GM23338 (cell line): ENCODE measurements around the gene SLC8A3. TPM values are rescaled to one million over a fixed set of nuclear protein-coding genes. Genes with fewer than 3 reads are reported as not detected.

Experiments
- ATAC-seq: fragments of 200-7000 bp; cut with Tn5 transposase; 3 replicates; pipeline ENCODE4 v1.9.1; 2020
- DNase-seq: peaks from one replicate; pipeline ENCODE4 v3.0.0-alpha.2; 2015; ENCODE audit warnings: low spot score
- H2AFZ ChIP-seq: fragments of 200-600 bp; sonication (generic); 2 replicates; pipeline ENCODE4 v1.8.0; 2016; ENCODE audit warnings: antibody characterized with exemption, mild to moderate bottlenecking, moderate library complexity
- H3F3A ChIP-seq: fragments of 200-600 bp; sonication (generic); replicated peaks from 2 replicates; pipeline ENCODE4 v1.8.0; 2017; ENCODE audit warnings: antibody characterized with exemption, mixed run types, low read depth
- H3K27ac ChIP-seq: fragments of 200-600 bp; sonication (generic); 2 replicates; pipeline ENCODE4 v1.6.1; 2016; ENCODE audit warnings: low read depth
- H3K27me3 ChIP-seq: fragments of 200-600 bp; sonication (generic); 2 replicates; pipeline ENCODE4 v1.8.0; 2016; ENCODE audit warnings: mild to moderate bottlenecking, mixed run types, moderate library complexity; ENCODE audit not compliant: insufficient read depth
- H3K36me3 ChIP-seq: fragments of 200-600 bp; sonication (generic); 2 replicates; pipeline ENCODE4 v1.8.0; 2016; ENCODE audit warnings: mild to moderate bottlenecking; ENCODE audit not compliant: insufficient read depth
- H3K4me1 ChIP-seq: fragments of 200-600 bp; sonication (generic); 2 replicates; pipeline ENCODE4 v1.8.0; 2016; ENCODE audit warnings: mild to moderate bottlenecking, moderate library complexity; ENCODE audit not compliant: insufficient read depth
- H3K4me2 ChIP-seq: fragments of 200-600 bp; sonication (generic); 2 replicates; pipeline ENCODE4 v1.7.1; 2017; ENCODE audit warnings: mixed run types
- H3K4me3 ChIP-seq: fragments of 200-600 bp; sonication (generic); 2 replicates; pipeline ENCODE4 v1.6.1; 2016; ENCODE audit warnings: mixed run types
- H3K79me2 ChIP-seq: fragments of 200-600 bp; sonication (generic); replicated peaks from 2 replicates; pipeline ENCODE4 v1.8.0; 2017; ENCODE audit warnings: mild to moderate bottlenecking; ENCODE audit not compliant: insufficient read depth
- H3K9me2 ChIP-seq: fragments of 200-600 bp; sonication (generic); 2 replicates; pipeline ENCODE4 v1.8.0; 2017; ENCODE audit not compliant: insufficient read depth
- H4K20me1 ChIP-seq: fragments of 200-600 bp; sonication (generic); replicated peaks from 2 replicates; pipeline ENCODE4 v1.8.0; 2017; ENCODE audit warnings: mild to moderate bottlenecking; ENCODE audit not compliant: insufficient read depth
- H3K27ac Mint-ChIP-seq: 2 replicates; pipeline ENCODE4 v1.8.0; 2020; ENCODE audit warnings: inconsistent platforms, mild to moderate bottlenecking, moderate library complexity, mixed read lengths
- H3K27me3 Mint-ChIP-seq: 3 replicates; pipeline ENCODE4 v1.8.0; 2022; ENCODE audit warnings: low read depth, mild to moderate bottlenecking, moderate library complexity, mixed read lengths, inconsistent platforms; ENCODE audit not compliant: insufficient read depth, poor library complexity
- H3K36me3 Mint-ChIP-seq: 3 replicates; pipeline ENCODE4 v1.8.0; 2021; ENCODE audit warnings: low read depth, mild to moderate bottlenecking, inconsistent platforms, moderate library complexity, mixed read lengths
- H3K4me1 Mint-ChIP-seq: 3 replicates; pipeline ENCODE4 v1.8.0; 2020; ENCODE audit warnings: mild to moderate bottlenecking, inconsistent platforms, mixed read lengths
- H3K4me3 Mint-ChIP-seq: 3 replicates; pipeline ENCODE4 v1.8.0; 2021; ENCODE audit warnings: moderate library complexity, mild to moderate bottlenecking, inconsistent platforms, mixed read lengths
- H3K9me3 Mint-ChIP-seq: 3 replicates; pipeline ENCODE4 v1.8.0; 2020; ENCODE audit warnings: moderate library complexity, mild to moderate bottlenecking, inconsistent platforms, mixed read lengths
- ZNF114 ChIP-seq: fragments of 250-450 bp; sonication (Bioruptor Pico); IDR thresholded peaks from 2 replicates; pipeline ENCODE4 v1.5.0; 2020; ENCODE audit warnings: mild to moderate bottlenecking, moderate library complexity
- polyA plus RNA-seq: library from polyadenylated mRNA; unstranded; fragments of >200 nt; fragmentation: Nextera tagmentation; extraction: Ambion mirVana; gene quantifications from 2 replicates; pipeline ENCODE4 v1.2.1, GENCODE V29; 2016
- total RNA-seq: library from RNA; depleted of rRNA; stranded (reverse); fragments of >200 nt; shearing (Covaris generic); gene quantifications from 2 replicates; pipeline ENCODE4 v1.2.3, GENCODE V29; 2014
- TF ChIP-seq, protein P1 (sequence below): IDR thresholded peaks from 2 replicates; pipeline ENCODE4 v1.6.1; 2016; ENCODE audit warnings: antibody characterized with exemption
- TF ChIP-seq, protein P2 (sequence below), 2 experiments: fragments of 200-600 bp in 1 of 2; sonication (generic) in 1 of 2; conservative IDR thresholded peaks; 2 replicates each; pipeline versions ENCODE4 v1.5.1 to v1.6.1; 2016 to 2017; ENCODE audit warnings: antibody characterized with exemption in 2 of 2, low read depth in 2 of 2, mild to moderate bottlenecking in 2 of 2, moderate library complexity in 1 of 2
- TF ChIP-seq, protein P3 (sequence below): IDR thresholded peaks from one replicate; pipeline ENCODE4 v1.6.1; 2018; ENCODE audit warnings: antibody characterized with exemption; ENCODE audit not compliant: unreplicated experiment
- TF ChIP-seq, protein P4 (sequence below): fragments of 250-450 bp; sonication (Bioruptor Pico); IDR thresholded peaks from 2 replicates; pipeline ENCODE4 v1.5.0; 2020; ENCODE audit warnings: mild to moderate bottlenecking, moderate library complexity

SLC8A3 gene
- total and polyA plus RNA-seq, 2 experiments from 2014 or later: 0.82 to 2.0 TPM

DNA sequence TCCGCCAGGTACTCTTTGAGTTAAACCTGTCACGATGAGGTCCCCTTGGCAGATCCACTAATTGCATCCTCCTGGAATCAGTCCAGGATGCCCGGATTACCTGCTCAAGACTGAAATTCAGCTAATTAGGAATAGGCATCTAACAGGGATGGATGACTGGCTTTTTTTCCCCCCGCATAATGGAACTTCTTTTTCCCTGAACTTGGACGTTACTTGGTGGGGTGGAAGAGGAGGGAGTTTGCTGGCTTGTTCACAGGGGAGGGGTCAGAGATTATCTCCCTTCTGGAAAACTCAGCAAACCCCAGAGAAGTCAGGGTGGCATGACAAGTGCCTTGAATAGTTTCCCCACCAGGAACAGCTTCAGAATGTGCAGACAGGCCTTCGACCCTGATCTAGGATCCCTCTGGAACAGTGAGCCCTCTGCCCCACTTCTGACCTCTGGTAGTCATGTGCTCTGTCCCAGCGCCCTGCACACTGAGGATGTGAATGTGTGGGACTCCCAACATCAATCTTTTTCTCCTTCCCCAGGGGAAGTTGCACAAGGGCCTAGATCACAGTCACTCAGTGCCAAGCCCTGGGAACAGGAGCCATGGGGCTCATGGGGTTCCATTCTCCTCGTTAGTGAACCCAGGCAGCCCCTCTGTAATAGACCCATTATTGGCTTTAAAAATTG is 167.1 kb downstream of the SLC8A3 start (continued):
- TF ChIP-seq, protein P1, sequence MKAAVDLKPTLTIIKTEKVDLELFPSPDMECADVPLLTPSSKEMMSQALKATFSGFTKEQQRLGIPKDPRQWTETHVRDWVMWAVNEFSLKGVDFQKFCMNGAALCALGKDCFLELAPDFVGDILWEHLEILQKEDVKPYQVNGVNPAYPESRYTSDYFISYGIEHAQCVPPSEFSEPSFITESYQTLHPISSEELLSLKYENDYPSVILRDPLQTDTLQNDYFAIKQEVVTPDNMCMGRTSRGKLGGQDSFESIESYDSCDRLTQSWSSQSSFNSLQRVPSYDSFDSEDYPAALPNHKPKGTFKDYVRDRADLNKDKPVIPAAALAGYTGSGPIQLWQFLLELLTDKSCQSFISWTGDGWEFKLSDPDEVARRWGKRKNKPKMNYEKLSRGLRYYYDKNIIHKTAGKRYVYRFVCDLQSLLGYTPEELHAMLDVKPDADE: no peak
- TF ChIP-seq, protein P2, sequence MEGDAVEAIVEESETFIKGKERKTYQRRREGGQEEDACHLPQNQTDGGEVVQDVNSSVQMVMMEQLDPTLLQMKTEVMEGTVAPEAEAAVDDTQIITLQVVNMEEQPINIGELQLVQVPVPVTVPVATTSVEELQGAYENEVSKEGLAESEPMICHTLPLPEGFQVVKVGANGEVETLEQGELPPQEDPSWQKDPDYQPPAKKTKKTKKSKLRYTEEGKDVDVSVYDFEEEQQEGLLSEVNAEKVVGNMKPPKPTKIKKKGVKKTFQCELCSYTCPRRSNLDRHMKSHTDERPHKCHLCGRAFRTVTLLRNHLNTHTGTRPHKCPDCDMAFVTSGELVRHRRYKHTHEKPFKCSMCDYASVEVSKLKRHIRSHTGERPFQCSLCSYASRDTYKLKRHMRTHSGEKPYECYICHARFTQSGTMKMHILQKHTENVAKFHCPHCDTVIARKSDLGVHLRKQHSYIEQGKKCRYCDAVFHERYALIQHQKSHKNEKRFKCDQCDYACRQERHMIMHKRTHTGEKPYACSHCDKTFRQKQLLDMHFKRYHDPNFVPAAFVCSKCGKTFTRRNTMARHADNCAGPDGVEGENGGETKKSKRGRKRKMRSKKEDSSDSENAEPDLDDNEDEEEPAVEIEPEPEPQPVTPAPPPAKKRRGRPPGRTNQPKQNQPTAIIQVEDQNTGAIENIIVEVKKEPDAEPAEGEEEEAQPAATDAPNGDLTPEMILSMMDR (conservative IDR thresholded peaks at IDR 0.05; ENCODE audit: low read depth in 2 of 2): no peak
- TF ChIP-seq, protein P3, sequence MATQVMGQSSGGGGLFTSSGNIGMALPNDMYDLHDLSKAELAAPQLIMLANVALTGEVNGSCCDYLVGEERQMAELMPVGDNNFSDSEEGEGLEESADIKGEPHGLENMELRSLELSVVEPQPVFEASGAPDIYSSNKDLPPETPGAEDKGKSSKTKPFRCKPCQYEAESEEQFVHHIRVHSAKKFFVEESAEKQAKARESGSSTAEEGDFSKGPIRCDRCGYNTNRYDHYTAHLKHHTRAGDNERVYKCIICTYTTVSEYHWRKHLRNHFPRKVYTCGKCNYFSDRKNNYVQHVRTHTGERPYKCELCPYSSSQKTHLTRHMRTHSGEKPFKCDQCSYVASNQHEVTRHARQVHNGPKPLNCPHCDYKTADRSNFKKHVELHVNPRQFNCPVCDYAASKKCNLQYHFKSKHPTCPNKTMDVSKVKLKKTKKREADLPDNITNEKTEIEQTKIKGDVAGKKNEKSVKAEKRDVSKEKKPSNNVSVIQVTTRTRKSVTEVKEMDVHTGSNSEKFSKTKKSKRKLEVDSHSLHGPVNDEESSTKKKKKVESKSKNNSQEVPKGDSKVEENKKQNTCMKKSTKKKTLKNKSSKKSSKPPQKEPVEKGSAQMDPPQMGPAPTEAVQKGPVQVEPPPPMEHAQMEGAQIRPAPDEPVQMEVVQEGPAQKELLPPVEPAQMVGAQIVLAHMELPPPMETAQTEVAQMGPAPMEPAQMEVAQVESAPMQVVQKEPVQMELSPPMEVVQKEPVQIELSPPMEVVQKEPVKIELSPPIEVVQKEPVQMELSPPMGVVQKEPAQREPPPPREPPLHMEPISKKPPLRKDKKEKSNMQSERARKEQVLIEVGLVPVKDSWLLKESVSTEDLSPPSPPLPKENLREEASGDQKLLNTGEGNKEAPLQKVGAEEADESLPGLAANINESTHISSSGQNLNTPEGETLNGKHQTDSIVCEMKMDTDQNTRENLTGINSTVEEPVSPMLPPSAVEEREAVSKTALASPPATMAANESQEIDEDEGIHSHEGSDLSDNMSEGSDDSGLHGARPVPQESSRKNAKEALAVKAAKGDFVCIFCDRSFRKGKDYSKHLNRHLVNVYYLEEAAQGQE: no peak

DNA sequence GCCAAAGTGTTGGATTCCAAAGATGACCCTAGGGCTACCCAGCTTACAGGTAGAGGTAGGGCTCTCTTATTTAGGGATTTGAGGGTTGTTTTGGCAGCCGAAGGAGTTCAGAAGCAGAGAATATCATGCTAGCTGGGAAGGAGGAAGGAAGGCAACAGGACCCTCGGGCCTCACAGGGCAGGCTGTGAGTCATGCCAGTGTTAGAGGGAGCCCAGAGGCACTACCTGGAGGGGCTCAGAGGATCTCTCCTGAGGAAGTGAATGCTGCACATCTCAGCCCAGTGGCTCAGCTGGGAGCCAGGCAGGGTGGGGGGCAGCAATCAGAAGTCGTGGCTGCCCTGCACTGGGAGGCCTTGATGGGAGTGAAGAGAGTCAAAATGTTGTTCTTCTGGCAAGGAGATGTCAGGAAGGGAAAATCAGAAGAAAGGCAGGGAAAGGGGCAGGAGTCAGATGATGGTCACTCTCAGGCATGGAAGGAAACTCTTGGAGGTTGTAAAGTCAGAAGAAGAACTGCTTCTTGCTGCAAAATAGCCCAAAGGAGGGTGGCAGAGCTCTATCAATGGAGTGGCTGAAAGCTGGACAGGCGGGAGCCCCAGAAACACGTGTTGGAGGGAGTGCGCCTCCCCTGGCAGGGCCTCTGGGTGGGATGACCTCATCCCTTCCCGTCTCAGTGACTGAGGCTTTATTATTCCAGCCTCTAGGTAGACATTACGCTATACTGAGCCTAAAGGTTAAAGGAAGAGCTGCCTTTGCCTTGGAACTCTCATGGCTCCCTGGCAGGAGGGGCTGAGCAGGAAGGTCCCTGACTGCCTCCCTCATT is 168.2 kb downstream of the SLC8A3 start:
- H3K4me1 Mint-ChIP-seq: peaks cover 4% of the 10 kb centered on the region
- peak; percentile 13 for DNase-seq
- no peak overlapping the region for H3K4me2 ChIP-seq
- TF ChIP-seq, protein P4, sequence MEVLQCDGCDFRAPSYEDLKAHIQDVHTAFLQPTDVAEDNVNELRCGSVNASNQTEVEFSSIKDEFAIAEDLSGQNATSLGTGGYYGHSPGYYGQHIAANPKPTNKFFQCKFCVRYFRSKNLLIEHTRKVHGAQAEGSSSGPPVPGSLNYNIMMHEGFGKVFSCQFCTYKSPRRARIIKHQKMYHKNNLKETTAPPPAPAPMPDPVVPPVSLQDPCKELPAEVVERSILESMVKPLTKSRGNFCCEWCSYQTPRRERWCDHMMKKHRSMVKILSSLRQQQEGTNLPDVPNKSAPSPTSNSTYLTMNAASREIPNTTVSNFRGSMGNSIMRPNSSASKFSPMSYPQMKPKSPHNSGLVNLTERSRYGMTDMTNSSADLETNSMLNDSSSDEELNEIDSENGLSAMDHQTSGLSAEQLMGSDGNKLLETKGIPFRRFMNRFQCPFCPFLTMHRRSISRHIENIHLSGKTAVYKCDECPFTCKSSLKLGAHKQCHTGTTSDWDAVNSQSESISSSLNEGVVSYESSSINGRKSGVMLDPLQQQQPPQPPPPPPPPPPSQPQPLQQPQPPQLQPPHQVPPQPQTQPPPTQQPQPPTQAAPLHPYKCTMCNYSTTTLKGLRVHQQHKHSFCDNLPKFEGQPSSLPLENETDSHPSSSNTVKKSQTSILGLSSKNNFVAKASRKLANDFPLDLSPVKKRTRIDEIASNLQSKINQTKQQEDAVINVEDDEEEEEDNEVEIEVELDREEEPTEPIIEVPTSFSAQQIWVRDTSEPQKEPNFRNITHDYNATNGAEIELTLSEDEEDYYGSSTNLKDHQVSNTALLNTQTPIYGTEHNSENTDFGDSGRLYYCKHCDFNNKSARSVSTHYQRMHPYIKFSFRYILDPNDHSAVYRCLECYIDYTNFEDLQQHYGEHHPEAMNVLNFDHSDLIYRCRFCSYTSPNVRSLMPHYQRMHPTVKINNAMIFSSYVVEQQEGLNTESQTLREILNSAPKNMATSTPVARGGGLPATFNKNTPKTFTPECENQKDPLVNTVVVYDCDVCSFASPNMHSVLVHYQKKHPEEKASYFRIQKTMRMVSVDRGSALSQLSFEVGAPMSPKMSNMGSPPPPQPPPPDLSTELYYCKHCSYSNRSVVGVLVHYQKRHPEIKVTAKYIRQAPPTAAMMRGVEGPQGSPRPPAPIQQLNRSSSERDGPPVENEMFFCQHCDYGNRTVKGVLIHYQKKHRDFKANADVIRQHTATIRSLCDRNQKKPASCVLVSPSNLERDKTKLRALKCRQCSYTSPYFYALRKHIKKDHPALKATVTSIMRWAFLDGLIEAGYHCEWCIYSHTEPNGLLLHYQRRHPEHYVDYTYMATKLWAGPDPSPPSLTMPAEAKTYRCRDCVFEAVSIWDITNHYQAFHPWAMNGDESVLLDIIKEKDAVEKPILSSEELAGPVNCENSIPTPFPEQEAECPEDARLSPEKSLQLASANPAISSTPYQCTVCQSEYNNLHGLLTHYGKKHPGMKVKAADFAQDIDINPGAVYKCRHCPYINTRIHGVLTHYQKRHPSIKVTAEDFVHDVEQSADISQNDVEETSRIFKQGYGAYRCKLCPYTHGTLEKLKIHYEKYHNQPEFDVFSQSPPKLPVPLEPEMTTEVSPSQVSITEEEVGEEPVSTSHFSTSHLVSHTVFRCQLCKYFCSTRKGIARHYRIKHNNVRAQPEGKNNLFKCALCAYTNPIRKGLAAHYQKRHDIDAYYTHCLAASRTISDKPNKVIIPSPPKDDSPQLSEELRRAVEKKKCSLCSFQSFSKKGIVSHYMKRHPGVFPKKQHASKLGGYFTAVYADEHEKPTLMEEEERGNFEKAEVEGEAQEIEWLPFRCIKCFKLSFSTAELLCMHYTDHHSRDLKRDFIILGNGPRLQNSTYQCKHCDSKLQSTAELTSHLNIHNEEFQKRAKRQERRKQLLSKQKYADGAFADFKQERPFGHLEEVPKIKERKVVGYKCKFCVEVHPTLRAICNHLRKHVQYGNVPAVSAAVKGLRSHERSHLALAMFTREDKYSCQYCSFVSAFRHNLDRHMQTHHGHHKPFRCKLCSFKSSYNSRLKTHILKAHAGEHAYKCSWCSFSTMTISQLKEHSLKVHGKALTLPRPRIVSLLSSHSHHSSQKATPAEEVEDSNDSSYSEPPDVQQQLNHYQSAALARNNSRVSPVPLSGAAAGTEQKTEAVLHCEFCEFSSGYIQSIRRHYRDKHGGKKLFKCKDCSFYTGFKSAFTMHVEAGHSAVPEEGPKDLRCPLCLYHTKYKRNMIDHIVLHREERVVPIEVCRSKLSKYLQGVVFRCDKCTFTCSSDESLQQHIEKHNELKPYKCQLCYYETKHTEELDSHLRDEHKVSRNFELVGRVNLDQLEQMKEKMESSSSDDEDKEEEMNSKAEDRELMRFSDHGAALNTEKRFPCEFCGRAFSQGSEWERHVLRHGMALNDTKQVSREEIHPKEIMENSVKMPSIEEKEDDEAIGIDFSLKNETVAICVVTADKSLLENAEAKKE (CRISPR knock-in tag): no peak
- TF ChIP-seq, protein P2 (conservative IDR thresholded peaks at IDR 0.05; ENCODE audit: low read depth in 2 of 2): no peak
- no peak for TF ChIP-seq ZNF114 (CRISPR knock-in tag)

More for the DNA sequence above, 168.2 kb downstream of the SLC8A3 start:
- Histone ChIP-seq H2AFZ (0 out of 2 replicates have a peak overlapping the region, but pooled peaks have one; percentile 7), H3K4me3 (no peak overlapping the region), H4K20me1 (no peaks in the 10 kb centered on the region), H3F3A (no peaks in the 10 kb centered on the region), H3K36me3 (no peaks in the 10 kb centered on the region), H3K9me2 (0 out of 2 replicates have a peak, but pooled peaks cover 4% of the 10 kb centered on the region), H3K27ac (no peak overlapping the region), H3K79me2 (no peaks in the 10 kb centered on the region), H3K27me3 (no peaks in the 10 kb centered on the region), H3K4me1 (no peaks in the 10 kb centered on the region)
- ATAC-seq: peak; percentile 60
- Mint-ChIP-seq H3K36me3 (no peaks in the 10 kb centered on the region), H3K9me3 (no peaks in the 10 kb centered on the region), H3K27ac (no peak overlapping the region), H3K27me3 (peaks cover 6% of the 10 kb centered on the region), H3K4me3 (no peak overlapping the region)
